GM12878 (cell line): ENCODE measurements around the gene RFK. TPM values are rescaled to one million over a fixed set of nuclear protein-coding genes. Genes with fewer than 3 reads are reported as not detected.

Source experiments
- ATAC-seq: fragments of 200-7000 bp; cut with Tn5 transposase; 3 replicates; pipeline ENCODE4 v1.9.1; 2020; ENCODE audit warnings: mild to moderate bottlenecking, moderate library complexity
- BruUV-seq: library from RNA; stranded (reverse); fragments of 400-500 nt; replicated peaks from 2 replicates; lab custom pipeline; 2021; lab: Mats Ljungman, UMichigan
- CTCF ChIA-PET: fragments of 300-600 bp; sonication (Branson Sonifier 250); formaldehyde crosslinking; extraction: SDS; loops from one replicate; lab custom pipeline; 2021; ENCODE audit warnings: inconsistent platforms; lab: Yijun Ruan, JAX
- POLR2A ChIA-PET: fragments of 350-600 bp; formaldehyde crosslinking; extraction: SDS; loops from one replicate; lab custom pipeline; 2021; ENCODE audit warnings: inconsistent platforms; lab: Charles Lee
- RAD21 ChIA-PET: fragments of 300-600 bp; sonication (Branson Sonifier 250); formaldehyde crosslinking; loops from one replicate; lab custom pipeline; 2023; ENCODE audit warnings: antibody characterized with exemption; ENCODE audit not compliant: unreplicated experiment; lab: Charles Lee
- SMC1A ChIA-PET: fragments of 300-600 bp; sonication (Branson Sonifier 250); formaldehyde crosslinking; loops from one replicate; lab custom pipeline; 2023; ENCODE audit not compliant: unreplicated experiment, uncharacterized antibody; lab: Charles Lee
- DNase-seq: peaks from one replicate; pipeline ENCODE4 v3.0.0-alpha.2; 2011; ENCODE audit warnings: low read depth, low spot score
- FAIRE-seq: peaks from 3 replicates; lab custom pipeline; 2011; peaks lifted over from hg19 to GRCh38; lab: Jason Lieb, UNC
- H2AFZ ChIP-seq: 2 replicates; pipeline ENCODE4 v1.6.0; 2011; ENCODE audit warnings: low read depth, low read length, control low read depth; ENCODE audit not compliant: control insufficient read depth
- H3K27ac ChIP-seq: 2 replicates; pipeline ENCODE4 v1.5.1; 2011; ENCODE audit warnings: control low read depth; ENCODE audit not compliant: control insufficient read depth, insufficient read depth
- H3K27me3 ChIP-seq, 2 experiments: replicated peaks in 1 of 2; 2 replicates each; pipeline versions ENCODE4 v1.6.0 to v1.6.1; 2011; ENCODE audit warnings: low read length in 1 of 2; ENCODE audit not compliant: control insufficient read depth in 2 of 2, insufficient read depth in 2 of 2
- H3K36me3 ChIP-seq, 2 experiments: 2 replicates each; pipeline ENCODE4 v1.5.1; 2011; ENCODE audit warnings: low read length in 1 of 2; ENCODE audit not compliant: control insufficient read depth in 2 of 2, insufficient read depth in 2 of 2
- H3K4me1 ChIP-seq: 2 replicates; pipeline ENCODE4 v1.6.1; 2011; ENCODE audit warnings: mild to moderate bottlenecking, low read length, moderate library complexity, mixed read lengths; ENCODE audit not compliant: control insufficient read depth, insufficient read depth
- H3K4me2 ChIP-seq: 2 replicates; pipeline ENCODE4 v1.6.0; 2011; ENCODE audit warnings: control low read depth; ENCODE audit not compliant: control insufficient read depth, insufficient read depth
- H3K4me3 ChIP-seq: fragments of 200-600 bp; sonication (generic); 2 replicates; pipeline ENCODE4 v1.5.1; 2016
- H3K79me2 ChIP-seq: 2 replicates; pipeline ENCODE4 v1.6.0; 2011; ENCODE audit warnings: low read length; ENCODE audit not compliant: control insufficient read depth, insufficient read depth
- H3K9ac ChIP-seq: 2 replicates; pipeline ENCODE4 v1.8.0; 2011; ENCODE audit warnings: low read length, control low read depth, mixed read lengths; ENCODE audit not compliant: control insufficient read depth, insufficient read depth
- H3K9me3 ChIP-seq: replicated peaks from 3 replicates; pipeline ENCODE4 v1.5.1; 2011; ENCODE audit warnings: mild to moderate bottlenecking, low read length; ENCODE audit not compliant: control insufficient read depth, insufficient read depth
- H4K20me1 ChIP-seq: 2 replicates; pipeline ENCODE4 v1.6.0; 2011; ENCODE audit not compliant: control insufficient read depth, insufficient read depth
- BHLHE40 ChIP-seq, 2 experiments: fragments of 450-650 bp in 1 of 2; IDR thresholded peaks; 2 replicates each; pipeline ENCODE4 v1.6.1; 2011 to 2017; ENCODE audit warnings: low read depth in 2 of 2, borderline replicate concordance in 1 of 2, improper control_type of control experiment in 1 of 2, low read length in 1 of 2, mild to moderate bottlenecking in 1 of 2
- CBX3 ChIP-seq: fragments of 200-600 bp; sonication (generic); IDR thresholded peaks from 2 replicates; pipeline ENCODE4 v1.6.1; 2016; ENCODE audit warnings: low read depth, borderline replicate concordance
- DPF2 ChIP-seq: fragments of 450-650 bp; IDR thresholded peaks from 2 replicates; pipeline ENCODE4 v1.6.1; 2017; ENCODE audit warnings: mild to moderate bottlenecking
- ESRRA ChIP-seq: IDR thresholded peaks from 2 replicates; pipeline ENCODE4 v1.6.1; 2012; ENCODE audit warnings: mild to moderate bottlenecking, low read length, improper control_type of control experiment
- HCFC1 ChIP-seq: fragments of 150-350 bp; IDR thresholded peaks from 2 replicates; pipeline ENCODE4 v1.6.1; 2014; ENCODE audit warnings: low read length
- KAT2A ChIP-seq: conservative IDR thresholded peaks from 2 replicates; pipeline ENCODE4 v1.6.1; 2011; ENCODE audit warnings: low read depth, low read length; ENCODE audit not compliant: control insufficient read depth
- KLF5 ChIP-seq: fragments of 450-650 bp; IDR thresholded peaks from 2 replicates; pipeline ENCODE4 v1.6.1; 2014; ENCODE audit warnings: mild to moderate bottlenecking; ENCODE audit not compliant: partially characterized antibody
- LARP7 ChIP-seq: fragments of 450-650 bp; IDR thresholded peaks from 2 replicates; pipeline ENCODE4 v1.6.1; 2017; ENCODE audit warnings: mild to moderate bottlenecking
- RB1 ChIP-seq: fragments of 450-650 bp; formaldehyde crosslinking; IDR thresholded peaks from 2 replicates; pipeline ENCODE4 v1.6.1; 2017; ENCODE audit warnings: mild to moderate bottlenecking, borderline replicate concordance
- SMC3 ChIP-seq: IDR thresholded peaks from 2 replicates; pipeline ENCODE4 v1.6.1; 2011; ENCODE audit warnings: low read length, improper control_type of control experiment, borderline replicate concordance
- SRF ChIP-seq, 2 experiments: IDR thresholded peaks; 2 replicates each; pipeline ENCODE4 v1.6.1; 2011; ENCODE audit warnings: low read depth in 2 of 2, low read length in 2 of 2, mild to moderate bottlenecking in 1 of 2, moderate library complexity in 1 of 2
- SUZ12 ChIP-seq: fragments of 200-600 bp; sonication (generic); IDR thresholded peaks from one replicate; pipeline ENCODE4 v1.6.1; 2018; ENCODE audit warnings: antibody characterized with exemption, mild to moderate bottlenecking; ENCODE audit not compliant: unreplicated experiment
- TCF3 ChIP-seq: IDR thresholded peaks from 2 replicates; pipeline ENCODE4 v1.6.1; 2012; ENCODE audit warnings: low read depth, mild to moderate bottlenecking, low read length, borderline replicate concordance; ENCODE audit not compliant: insufficient read depth
- WGBS: methylation state at CpG from one replicate; pipeline ENCODE4 v1.1.6; 2016; ENCODE audit warnings: low lambda C conversion rate; ENCODE audit not compliant: insufficient replicate concordance, insufficient coverage; ENCODE audit errors: missing lambda C conversion rate; 5-methylcytosine and 5-hydroxymethylcytosine counted together
- in situ Hi-C: fragments of 300-500 bp; cut with MboI; formaldehyde crosslinking; loops from 9 replicates; pipeline ENCODE4 v1.14.3; 2018; ENCODE audit warnings: mixed read lengths
- intact Hi-C: fragments of 100-400 bp; cut with micrococcal nuclease; formaldehyde crosslinking; loops from one replicate; pipeline ENCODE4 v1.14.2; 2022; ENCODE audit not compliant: unreplicated experiment
- polyA plus RNA-seq, 11 experiments: library from polyadenylated mRNA; depleted of rRNA in 4 of 11; unstranded in 6 of 11; stranded (reverse) in 5 of 11; fragments of >200 nt; fragmentation: Nextera tagmentation in 4 of 11; fragmentation: Illumina TruSeq in 1 of 11; extraction: Ambion mirVana in 4 of 11; extraction: Trizol in 1 of 11; gene quantifications; 1 replicate in 1 of 11; 2 replicates in 10 of 11; pipeline versions ENCODE4 v1.2.1 to v1.2.3, GENCODE V29; 2011 to 2016; ENCODE audit warnings: inconsistent platforms in 2 of 11, missing spikeins in 2 of 11, low read depth in 1 of 11
- total RNA-seq, 4 experiments: library from RNA; depleted of rRNA in 3 of 4; stranded (reverse); fragments of >200 nt in 3 of 4; fragmentation: Illumina TruSeq in 1 of 4; extraction: Trizol in 1 of 4; gene quantifications; 2 replicates each; pipeline versions ENCODE4 v1.2.1 to v1.2.3, GENCODE V29; 2013 to 2021
- TF ChIP-seq, protein P1 (sequence below): IDR thresholded peaks from 2 replicates; pipeline ENCODE4 v1.6.1; 2012; ENCODE audit warnings: low read depth, low read length, improper control_type of control experiment
- TF ChIP-seq, protein P2 (sequence below): fragments of 450-650 bp; IDR thresholded peaks from 2 replicates; pipeline ENCODE4 v1.6.1; 2017; ENCODE audit warnings: mild to moderate bottlenecking

Gene RFK
- total and polyA plus RNA-seq, 10 of the 15 experiments (the other 5 are each of a cell fraction or from before 2014, with no cell fraction given): 4.4 to 18.6 (median 11.6) TPM

DNA sequence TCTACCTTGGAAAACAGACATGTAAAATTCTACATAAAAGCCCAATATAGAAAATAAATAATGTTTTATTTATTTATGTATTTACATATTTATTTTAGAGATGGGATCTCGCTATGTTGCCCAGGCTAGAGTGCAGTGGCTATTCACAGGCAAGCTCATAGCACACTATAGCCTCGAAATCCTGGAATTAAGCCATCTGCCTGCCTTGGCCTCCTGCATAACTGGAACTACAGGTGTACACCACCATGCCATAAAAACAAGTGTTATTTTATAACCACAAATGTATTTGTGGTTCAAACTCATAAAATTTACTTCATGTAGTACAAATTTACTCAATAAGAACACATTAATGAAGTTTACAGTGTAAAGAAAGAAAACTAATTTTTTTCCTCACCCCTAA, 7.0 kb upstream of the RFK start (continued):
- TF ChIP-seq ESRRA: no peak
- TF ChIP-seq LARP7: no peak
- TF ChIP-seq SMC3: no peak

DNA sequence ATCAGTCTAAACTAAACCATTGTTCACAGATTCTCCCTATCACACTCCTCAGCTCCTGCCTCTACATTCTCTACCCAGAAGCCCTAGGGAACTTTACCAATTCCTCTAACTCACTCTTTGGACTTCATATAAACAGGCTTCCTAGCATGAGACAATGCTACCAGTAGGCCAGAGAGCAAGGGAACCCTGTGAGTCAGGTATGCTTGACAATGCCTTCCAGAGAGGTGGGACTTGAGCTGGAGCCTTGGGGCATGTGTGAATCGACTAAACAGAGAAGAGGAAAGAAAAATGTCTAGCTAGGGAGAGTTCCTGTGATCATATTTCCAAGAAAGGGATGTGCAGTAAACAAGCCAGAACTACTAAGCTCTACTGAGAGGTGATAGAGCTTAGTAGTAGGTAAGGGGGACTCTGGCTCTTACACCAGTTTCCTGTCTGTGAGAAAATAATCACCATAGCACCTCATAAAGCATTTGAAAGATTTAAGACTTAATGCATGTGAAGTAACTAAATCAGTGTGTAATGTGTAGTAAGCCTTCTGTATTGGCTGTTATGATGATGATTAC, 6.4 kb upstream of the RFK start:
- Histone ChIP-seq H3K79me2 (no peaks in the 10 kb centered on the region), H3K27me3 (no peaks in the 10 kb centered on the region), H3K4me2 (no peak overlapping the region), H2AFZ (no peak overlapping the region), H4K20me1 (no peaks in the 10 kb centered on the region), H3K9ac (no peak overlapping the region), H3K4me1 (peaks cover 7% of the 10 kb centered on the region), H3K27ac (no peak overlapping the region), H3K36me3 (no peaks in the 10 kb centered on the region), H3K4me3 (no peak overlapping the region), H3K9me3 (no peaks in the 10 kb centered on the region)
- WGBS: 50% methylated on average over 1 of the region's 1 CpG
- no TSS peak for BruUV-seq
- no peak for ATAC-seq
- RAD21 ChIA-PET: interaction anchor here (0.6 kb wide), 1 partner anchor 13 kb away, joined by 3 read pairs; no protein-coding TSS in a partner anchor
- no peak for TF ChIP-seq TCF3
- no peak for TF ChIP-seq SUZ12
- no peak for TF ChIP-seq KAT2A
- TF ChIP-seq RB1: no peak
- no peak for TF ChIP-seq DPF2
- TF ChIP-seq BHLHE40 (IDR thresholded peaks at IDR 0.05; ENCODE audit: borderline replicate concordance in 1 of 2, low read depth in 2 of 2, low read length in 1 of 2): no peak
- no peak for TF ChIP-seq SRF (IDR thresholded peaks at IDR 0.05; ENCODE audit: low read depth in 2 of 2, low read length in 2 of 2)
- TF ChIP-seq HCFC1: no peak
- no peak for TF ChIP-seq KLF5
- TF ChIP-seq, protein P1, sequence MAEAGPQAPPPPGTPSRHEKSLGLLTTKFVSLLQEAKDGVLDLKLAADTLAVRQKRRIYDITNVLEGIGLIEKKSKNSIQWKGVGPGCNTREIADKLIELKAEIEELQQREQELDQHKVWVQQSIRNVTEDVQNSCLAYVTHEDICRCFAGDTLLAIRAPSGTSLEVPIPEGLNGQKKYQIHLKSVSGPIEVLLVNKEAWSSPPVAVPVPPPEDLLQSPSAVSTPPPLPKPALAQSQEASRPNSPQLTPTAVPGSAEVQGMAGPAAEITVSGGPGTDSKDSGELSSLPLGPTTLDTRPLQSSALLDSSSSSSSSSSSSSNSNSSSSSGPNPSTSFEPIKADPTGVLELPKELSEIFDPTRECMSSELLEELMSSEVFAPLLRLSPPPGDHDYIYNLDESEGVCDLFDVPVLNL: no peak
- no peak for TF ChIP-seq CBX3
- TF ChIP-seq, protein P2, sequence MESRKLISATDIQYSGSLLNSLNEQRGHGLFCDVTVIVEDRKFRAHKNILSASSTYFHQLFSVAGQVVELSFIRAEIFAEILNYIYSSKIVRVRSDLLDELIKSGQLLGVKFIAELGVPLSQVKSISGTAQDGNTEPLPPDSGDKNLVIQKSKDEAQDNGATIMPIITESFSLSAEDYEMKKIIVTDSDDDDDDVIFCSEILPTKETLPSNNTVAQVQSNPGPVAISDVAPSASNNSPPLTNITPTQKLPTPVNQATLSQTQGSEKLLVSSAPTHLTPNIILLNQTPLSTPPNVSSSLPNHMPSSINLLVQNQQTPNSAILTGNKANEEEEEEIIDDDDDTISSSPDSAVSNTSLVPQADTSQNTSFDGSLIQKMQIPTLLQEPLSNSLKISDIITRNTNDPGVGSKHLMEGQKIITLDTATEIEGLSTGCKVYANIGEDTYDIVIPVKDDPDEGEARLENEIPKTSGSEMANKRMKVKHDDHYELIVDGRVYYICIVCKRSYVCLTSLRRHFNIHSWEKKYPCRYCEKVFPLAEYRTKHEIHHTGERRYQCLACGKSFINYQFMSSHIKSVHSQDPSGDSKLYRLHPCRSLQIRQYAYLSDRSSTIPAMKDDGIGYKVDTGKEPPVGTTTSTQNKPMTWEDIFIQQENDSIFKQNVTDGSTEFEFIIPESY: no peak
- FAIRE-seq: no peak
- POLR2A ChIA-PET: interaction anchor here (0.6 kb wide), 1 partner anchor 25 kb away, joined by 3 read pairs; no protein-coding TSS in a partner anchor
- in situ Hi-C loops: no loop called here
- intact Hi-C loops: loop anchor here (5.0 kb wide), 2 partner anchors 257 to 302 kb away; no protein-coding TSS in a partner anchor
- DNase-seq: no peak
- SMC1A ChIA-PET: interaction anchor here (1.1 to 2.3 kb wide), 3 partner anchors 37 to 46 kb away, joined by 3 to 9 read pairs (median 4); no protein-coding TSS in a partner anchor
- CTCF ChIA-PET: interaction anchor here (1.0 to 1.1 kb wide), 2 partner anchors 19 to 303 kb away, joined by 3 read pairs; no protein-coding TSS in a partner anchor
